Stimulated activated CD4-positive, alpha-beta T cell treated with anti-CD3 and anti-CD28 coated beads, Interleukin-4, amount 100 ng/mL, for 4 hours (primary cell): ENCODE measurements around the gene CFAP54.
"Not testable (repeated sequence)": the region's sequence is repeated elsewhere in the genome, so short reads cannot be mapped to it uniquely, and the experiment has no call there.

Source experiments
- DNase-seq, 2 experiments: peaks; one replicate each; pipeline ENCODE4 v3.0.0-alpha.2; 2020

The CFAP54 gene

DNA sequence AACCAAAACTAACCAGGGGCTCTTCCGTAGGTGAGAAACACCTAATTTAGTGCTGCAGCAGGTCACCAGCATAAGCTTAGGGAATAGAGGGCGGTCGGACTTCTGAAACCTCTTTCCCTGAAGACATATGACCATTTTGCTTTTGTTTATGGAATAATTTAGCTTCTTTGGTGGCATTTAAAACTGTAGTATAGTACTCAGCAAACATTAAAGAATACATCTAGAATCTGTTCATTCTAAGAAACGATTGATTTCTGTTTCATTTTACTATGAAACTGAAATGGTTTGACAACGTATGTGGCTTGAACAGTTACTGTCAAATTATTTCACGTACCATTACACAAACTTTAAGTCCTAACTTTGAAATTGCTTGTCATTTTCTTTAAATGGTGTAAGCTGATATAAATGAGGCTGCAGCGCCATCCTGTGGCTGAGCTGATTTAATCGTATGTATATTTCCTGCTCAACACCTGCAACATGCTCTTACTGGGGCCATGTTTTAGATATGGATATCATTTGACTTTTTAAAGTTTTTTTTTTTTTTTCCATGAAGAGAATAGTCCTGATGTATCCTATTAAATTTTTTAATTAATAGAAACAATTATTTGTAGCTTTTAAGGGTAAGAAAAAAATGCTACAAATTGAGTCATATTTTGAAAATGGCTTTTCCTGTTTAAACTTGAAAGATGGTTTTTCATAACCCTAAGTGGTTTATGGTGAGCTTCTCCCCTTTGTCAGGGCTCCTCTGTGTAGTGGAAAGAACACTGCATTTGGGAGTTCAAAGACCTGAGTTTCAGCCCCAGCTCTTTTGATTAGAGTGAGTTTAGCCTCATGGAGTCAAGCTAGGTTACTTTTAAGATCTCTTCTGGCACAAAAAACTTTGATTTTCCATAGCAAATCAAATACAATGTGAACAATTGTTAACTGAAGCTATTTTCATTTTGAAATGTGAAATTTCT is 27.4 kb downstream of the CFAP54 start:
- peak; percentile 76 to 80 for DNase-seq

DNA sequence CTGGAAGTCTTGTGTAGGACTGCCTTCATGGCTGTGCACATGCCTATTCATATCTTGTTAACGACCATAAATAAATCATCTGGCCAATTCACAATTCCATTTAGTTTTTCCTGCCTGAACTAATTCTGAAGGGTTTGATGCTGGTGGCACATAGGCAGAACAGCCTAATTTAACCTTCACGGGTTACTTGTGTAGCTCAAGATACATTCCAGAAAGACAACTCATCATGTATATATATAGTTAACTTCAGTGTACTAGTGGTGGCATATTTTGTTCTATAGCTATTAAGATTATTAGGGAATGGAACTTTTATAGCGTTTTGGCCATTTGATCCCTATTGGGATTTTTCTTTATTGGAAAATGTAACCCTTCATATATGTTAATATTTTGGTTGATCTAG is 31.4 kb downstream of the CFAP54 start:
- no peak for DNase-seq

DNA sequence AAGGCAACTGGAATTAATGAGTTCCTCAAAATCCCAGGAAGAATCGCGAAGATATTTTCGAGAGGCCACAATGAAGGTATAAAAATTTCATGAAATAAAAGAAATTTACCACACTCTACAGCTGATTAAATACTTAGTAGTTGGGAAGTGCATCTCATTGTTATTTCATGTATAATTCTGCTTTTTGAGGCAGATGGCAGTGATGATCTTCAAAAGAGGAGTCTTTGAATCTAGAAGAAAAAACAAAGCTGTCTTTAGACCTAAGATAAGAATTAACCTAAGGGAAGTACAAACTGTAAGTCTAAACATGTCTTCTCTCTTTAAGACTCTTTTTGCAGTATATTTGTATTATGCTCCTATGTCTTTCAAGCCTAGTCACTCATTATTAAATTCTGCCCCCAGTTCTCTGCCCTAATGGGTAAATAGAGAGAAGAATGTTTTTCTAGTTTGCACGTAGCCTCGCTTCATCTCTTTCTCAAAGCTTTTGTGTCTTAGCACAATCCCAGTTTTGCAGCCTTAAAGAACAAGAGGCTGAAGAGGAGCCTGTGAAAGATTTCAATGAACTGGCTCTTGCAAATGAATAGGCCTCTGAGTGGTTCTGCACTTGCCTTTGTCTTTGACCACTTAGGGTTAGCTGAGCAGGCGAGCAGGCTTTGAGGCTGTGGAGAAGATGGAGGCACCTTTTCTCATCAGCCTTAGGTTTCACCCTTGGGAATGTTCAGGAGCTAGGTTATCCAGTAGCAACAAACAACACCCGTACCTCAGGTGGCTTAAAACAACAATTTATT is 32.7 kb downstream of the CFAP54 start:
- DNase-seq, result no peak

DNA sequence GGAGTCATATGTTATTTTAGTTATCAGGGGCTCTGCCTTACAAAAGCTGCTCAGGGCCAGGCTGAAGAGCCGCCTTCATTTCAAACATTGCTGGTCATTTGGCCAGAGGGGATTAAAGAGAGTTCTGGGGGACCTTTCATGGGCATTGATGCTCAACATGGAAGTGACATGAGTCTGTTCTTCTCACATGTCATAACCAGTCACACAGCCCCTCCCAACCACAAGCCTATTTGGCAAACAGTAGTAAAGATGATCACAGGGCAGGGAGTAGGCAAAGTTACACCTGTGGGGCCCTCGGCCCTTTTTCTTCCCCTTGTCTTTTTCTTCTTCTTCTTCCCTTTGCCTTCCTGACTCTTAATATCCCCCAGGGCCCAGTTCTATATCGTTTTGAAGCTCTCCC is 33.3 kb downstream of the CFAP54 start:
- DNase-seq, result no peak

DNA sequence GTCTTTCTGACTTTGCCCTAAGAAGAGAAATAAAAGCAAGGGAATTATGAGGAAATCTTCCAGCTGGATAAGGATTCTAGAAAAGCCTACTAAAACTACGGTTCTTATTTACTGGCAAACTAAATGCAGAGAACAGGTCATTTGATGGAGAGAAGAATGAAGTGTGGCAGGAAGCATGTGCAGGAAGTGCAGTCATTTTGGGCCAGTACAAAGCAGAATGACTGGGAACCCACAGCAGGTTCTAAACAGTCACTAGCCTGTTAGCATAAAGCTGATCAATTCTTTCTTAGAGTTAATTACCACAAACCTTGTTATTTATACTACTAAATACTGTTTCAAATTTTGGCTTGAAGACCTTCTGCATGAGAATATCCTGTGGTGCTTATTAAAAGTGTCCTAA is 36.7 kb downstream of the CFAP54 start:
- DNase-seq, result no peak

DNA sequence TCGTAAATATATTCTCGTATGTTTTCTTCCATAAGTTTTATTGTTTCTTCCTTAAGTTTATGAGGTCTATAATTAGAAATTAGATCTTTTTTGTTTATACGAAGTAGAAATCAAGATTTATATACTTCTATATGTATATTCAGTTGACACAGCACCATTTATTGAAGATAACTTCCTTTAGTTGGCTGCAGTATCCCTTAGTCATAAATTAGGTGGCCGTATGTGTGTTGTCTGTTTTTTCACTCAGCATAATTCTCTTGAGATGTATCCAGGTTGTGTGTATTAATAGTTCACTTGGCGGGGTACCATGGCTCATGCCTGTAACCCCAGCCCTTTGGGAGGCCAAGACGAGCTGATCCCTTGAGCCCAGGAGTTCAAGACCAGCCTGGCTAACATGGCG is 40.5 kb downstream of the CFAP54 start:
- no peak for DNase-seq

DNA sequence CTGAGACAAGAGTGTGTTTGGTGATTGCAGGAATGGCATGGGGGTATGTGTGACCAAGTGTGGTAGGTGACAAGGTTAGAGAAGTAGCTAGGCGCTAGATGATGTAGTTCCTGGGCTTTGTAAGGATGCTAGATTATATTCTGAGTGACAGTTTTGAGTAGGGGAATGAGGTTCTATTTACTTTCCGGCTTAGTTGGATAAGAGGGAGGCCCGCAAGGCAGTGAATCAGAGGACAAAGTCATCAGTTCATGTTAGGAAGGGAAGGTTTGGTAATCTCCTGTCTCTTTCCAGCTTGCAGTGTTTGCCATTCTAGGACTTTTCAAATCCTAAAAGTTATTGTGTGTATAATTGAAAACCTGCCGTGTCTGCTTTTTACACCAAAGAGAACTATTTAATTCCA is 45.0 kb downstream of the CFAP54 start:
- no peak for DNase-seq

DNA sequence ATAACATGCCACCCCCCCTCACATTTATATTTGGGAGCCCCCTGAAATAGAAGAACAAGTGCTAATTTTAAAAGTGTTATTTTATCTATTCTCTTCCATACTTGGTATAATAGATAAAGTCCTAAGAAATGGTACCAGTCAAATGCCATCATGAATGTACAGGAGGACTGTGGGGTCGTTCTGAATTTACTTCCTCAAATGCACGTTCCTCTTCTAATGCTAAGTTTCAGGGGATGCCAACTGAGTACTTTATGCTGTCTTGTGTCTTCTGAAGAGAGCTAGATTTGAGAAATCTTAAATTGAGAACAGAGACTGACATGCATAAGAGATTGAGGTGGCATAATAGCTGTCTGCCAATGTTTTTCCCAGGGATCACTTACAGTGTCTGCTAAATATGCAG is 59.0 kb downstream of the CFAP54 start:
- no peak for DNase-seq

DNA sequence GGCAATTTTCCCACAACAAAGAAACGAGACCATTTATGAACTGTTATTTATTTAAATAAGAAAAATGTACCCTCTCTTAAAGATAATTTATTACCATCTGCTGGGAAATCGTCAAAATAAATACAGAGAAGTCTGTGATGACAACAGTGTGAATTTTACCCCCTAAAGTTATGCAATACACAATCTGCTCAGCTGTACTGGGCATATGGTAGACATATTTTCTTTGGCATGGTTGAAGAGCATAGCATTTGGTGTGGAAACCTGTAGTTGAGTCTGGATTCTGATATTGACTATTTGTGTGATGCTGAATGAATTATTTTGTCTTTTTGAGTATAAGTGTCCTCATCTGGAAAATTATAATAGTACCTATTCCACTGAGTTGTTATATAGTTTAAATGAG is 60.0 kb downstream of the CFAP54 start:
- no peak for DNase-seq

DNA sequence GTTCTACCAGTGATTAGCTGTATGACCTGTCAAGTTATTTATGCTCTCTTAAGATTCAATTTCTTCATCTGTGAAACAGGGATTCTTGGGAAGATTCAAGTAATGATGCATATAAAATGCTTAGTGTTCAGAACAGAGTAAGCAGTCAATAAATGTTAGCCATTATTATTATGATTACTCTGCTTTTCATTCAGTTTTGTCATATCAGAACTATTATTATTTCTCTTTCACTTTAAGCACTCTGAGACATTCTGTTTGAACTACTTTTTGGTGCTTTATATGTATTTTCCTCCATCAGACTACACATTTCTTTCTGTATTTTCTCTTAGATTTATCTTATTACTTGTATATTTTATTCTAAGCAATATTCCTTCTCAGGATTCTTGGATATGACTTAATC is 81.2 kb downstream of the CFAP54 start:
- DNase-seq, result no peak

DNA sequence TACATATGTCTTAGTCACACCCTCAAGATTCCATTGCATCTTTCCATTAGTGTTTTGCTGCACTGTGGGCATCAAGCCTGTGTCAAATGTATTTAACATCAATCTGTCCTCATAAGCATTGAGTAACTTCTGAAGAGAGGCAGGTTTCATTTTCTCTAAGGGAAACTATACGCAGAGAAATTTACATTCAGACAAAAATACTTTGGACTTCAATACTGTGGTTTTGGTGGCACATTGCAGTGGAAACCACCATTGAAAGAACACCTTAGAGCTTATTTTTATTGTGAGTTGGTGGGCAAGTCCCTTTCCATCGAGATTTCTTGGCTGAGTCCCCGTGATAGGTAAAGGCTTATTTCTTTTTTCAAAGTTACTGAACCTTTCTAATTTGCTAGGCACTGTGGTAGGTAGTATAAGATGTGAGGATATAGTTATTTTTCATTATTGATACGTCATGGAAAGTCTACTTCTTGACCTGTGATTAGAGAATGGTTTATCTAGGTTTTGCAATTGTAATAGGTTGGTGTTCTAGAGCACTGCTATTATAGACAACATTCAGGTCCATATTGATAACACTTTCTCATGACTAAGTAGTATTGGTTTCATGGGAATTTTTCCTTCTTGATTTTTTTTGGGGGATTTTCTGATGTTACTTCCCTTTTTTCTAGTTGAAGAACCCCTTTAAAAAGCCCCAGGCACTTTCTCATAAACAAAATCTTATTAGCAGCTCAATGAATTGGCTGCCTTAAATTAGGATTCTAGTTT is 81.9 kb downstream of the CFAP54 start:
- DNase-seq, result no peak

DNA sequence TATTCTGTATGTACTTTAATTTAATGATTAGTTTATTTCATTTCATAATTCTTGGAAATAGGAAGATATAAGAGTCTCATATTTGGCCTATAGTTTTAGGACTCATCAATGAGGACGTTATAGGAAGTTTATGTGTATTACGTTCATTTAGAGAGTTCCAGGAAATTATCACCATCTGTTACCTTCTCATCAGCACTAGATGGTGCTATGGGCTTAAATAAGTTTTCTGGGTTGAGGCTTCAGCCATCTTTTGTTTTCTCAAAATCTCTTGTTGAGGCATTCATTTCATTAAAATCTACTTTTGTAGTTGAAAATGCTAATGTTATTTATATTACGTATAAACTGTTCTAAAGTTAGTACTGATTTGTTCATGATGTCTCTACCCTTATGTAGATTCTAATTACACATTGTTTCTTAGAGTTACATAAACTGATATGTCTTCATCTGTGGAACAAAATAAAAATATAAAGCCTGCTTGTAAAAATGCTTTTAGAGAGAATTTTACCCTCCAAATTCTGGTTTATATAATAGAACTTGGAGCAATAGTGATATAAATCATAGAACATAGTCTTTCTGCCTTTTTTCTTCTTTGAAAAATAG is 89.2 kb downstream of the CFAP54 start:
- DNase-seq, result no peak

DNA sequence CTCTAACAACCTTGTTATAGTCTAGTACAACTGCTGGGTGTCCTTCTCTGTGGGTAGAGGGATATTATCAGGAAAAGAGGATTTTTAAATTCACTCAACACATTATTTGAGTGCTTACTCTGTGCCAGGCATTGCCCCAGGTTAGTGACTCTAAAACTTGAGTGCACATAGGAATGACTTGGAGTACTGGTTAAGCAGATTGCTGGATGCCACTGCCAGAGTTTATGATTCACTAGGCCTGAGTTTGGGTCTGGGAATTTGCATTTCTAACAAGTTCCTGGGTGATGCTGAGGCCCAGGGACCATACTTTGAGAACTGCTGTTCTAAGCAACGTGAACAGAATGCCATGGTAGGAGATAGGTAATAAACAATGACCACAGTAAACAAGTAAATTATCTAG is 96.6 kb downstream of the CFAP54 start:
- no peak for DNase-seq

DNA sequence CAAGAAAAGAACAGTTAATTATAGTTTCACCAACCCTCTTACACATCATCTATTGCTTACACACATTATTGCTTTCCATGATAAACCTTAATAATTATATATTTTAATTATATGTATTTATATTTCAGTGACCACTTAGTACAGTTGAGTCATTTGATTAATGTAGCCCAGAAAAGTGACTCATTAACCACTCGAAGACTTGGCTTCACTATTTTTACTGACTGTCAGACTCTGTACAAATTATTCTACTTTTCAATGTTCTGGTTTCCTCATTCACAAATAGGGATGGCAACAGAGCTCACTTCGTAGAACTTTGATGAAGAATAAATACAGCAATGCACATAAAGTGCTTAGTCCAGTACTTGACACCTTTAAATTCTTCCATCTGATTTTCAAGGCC is 98.3 kb downstream of the CFAP54 start:
- DNase-seq, result no peak

DNA sequence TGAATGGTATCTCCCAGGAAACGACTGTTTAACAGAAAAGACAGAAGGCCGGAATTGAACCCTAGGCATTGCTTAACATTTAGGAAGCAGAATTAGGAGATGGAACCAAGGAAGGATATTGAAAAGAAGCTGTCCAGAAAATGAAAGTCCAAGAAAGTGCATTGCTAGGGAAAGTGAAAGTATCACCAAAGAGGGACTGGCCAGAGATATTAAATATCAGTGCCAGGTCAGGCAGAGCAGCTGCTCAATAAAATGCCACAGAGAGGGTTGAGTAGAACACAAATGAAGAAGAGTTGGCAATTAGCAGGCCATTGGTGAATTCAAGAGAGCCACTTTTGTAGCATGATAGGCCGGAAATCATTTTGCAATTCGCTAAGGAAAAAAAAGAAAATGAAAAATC is 101.6 kb downstream of the CFAP54 start:
- DNase-seq, result no peak

DNA sequence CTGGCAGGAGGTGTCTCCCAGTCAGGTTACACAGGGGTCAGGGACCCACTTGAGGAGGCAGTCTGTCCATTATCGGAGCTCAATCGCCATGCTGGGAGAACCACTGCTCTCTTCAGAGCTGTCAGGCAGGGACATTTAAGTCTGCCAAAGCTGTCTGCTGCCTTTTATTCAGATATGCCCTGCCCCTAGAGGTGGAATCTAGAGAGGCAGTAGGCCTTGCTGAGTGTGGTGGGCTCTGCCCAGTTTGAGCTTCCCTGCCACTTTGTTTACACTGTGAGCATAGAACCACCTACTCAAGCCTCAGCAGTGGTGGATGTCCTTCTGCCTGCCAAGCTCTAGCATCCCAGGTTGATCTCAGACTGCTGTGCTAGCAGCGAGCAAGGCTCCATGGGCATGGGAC is 115.0 kb downstream of the CFAP54 start:
- not testable (repeated sequence) for DNase-seq

DNA sequence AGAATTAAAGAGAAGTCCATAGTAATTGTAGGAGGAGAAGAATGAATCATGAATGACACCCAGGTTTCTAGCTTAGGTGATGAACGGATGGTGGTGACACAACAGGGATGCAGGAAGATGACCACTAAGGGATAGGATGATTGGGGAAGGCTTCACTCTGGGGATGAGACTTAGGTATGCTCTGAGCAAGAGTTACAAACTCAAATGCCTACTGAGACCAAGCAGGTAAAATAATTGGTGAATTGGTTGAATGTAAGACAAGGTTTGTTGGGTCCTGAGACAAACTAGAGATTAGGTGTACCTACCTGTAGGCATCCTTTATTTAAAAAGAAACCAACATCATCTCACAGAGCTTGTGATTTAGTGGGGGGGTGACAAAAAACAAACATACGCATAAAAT is 116.3 kb downstream of the CFAP54 start:
- DNase-seq, result no peak

DNA sequence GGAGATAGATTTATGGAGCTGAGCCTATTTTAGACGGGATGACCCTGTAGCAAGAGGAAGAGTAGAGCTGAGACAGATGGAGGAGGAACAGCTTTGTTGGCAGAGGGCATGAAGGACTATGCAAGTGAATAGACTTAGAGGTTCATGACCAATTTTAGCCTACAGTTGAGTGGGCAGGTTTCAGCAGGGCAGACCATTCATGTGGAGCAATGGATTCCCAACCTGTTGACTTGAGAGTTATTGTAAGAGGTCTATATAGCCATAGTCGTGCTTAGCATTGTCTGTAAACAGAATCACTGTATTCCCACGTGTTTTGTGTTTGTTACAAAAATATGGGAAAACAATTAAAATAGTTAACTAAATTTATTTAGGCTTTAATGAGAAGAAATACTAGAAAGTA is 116.8 kb downstream of the CFAP54 start:
- no peak for DNase-seq

DNA sequence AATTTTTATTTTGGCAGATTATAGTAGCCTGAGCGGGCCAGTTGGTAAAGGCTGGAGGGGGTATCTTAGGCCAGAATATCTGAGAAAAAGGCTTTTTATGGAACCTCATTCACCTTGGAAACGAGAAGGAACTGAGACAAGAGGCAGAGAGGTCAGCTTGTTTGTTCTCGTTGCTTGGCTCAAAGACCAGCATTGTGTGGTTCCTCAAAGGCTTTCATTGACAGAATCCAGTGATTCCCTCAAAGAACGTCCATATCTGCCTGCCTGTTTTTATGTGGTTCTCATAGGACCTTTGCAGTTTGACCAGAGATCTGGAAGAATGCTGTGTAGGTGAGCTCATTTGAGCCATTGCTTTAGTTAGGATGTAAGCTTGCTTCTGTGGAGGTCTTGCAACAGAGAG is 117.3 kb downstream of the CFAP54 start:
- DNase-seq, result no peak

DNA sequence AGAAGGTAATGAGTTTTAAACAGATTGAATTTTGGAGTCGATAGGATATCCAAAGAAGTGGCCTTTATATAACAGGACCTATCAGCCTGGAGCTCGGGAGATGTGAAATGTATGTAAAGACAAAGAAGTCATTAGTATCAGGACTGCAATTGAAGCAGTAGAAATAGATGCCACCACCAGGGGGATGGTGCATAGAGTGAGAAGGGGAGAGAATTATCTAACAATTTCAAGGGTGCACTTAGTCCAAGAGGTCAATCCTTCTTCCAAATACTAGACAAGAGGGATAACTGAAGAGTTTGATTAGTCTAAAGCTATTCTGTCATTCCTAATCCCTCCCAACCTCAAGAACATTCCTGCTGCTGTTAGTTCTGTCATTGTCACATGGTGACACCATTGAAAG is 127.8 kb downstream of the CFAP54 start:
- DNase-seq, result no peak

DNA sequence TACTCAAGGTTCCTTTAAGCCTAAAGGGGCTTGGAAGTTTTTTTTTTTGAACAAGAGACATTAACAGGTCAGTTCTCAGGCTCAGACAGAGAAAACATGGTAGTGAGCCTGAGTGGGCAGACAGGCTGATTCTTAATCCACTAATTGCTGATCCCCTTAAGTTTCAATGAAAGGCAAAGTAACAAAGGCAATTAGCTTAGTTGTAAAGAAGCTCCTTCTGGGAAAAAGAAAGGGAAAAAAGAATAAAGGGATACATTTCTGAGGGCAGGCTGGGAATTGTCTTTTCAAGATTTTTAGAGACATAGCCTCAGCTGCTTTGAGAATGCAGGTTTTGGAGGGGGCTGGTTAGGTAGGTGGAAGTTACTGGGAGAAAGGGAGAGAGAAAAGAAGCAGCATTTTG is 133.8 kb downstream of the CFAP54 start:
- DNase-seq, result no peak

DNA sequence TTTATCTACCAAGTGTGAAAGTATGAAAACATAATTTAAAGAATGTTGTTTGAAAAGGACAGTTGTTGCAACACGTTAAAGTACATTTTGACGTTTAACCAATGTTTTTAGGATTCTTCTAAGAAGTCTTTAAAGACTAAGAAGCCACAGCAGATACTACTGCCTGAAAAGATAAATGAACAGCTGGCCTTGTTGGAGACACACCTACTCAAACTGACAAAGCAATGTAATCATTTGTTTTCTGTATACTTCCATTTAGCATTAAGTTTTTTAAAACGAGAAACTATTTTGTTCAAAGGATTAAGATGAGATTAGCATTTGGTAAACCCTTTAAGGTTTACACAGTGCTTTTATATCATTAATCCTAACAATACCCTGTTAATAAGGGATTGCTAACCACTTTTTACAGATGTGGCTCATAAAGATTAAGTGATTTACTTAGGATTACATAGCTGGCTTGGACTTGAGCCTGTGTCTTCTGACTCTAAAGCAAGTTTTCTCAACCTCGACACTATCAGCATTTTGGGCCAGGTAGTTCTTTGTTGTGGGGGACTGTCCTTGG is 134.4 kb downstream of the CFAP54 start:
- no peak for DNase-seq

DNA sequence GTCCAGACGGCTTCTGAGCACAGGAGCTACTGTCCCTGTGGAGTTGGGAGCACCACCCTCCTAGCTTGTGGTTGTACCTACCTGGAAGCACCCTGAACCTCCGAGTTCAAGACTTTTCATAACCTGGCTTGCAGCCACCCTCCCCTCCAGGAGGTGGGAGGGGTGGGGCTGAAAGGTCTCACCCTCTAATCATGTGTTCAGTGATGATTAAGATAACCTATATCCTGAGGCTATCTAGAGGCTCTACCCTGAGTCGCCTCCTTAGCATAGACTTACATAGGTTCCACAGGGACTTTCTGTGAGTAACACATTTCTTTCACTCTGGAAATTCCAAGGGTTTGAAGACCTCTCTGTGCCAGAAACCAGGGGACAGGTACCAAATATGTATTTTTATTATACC is 146.5 kb downstream of the CFAP54 start:
- no peak for DNase-seq
